Hepatocyte (in vitro differentiated cells): ENCODE results near the gene GNG12. TPM values are rescaled to one million over a fixed set of nuclear protein-coding genes. Genes with fewer than 3 reads are reported as not detected.
"Not testable (repeated sequence)": the region's sequence is repeated elsewhere in the genome, so short reads cannot be mapped to it uniquely, and the experiment has no call there.

Experiments used
- DNase-seq: peaks from one replicate; pipeline ENCODE4 v3.0.0-alpha.2; 2016; ENCODE audit warnings: low spot score
- H2AFZ ChIP-seq: fragments of 200-600 bp; sonication (generic); 2 replicates; pipeline ENCODE4 v1.6.0; 2016; ENCODE audit warnings: antibody characterized with exemption, mild to moderate bottlenecking
- H3K27ac ChIP-seq: fragments of 200-600 bp; sonication (generic); 2 replicates; pipeline ENCODE4 v1.5.1; 2016; ENCODE audit warnings: mild to moderate bottlenecking
- H3K27me3 ChIP-seq: fragments of 200-600 bp; sonication (generic); 2 replicates; pipeline ENCODE4 v1.6.1; 2016
- H3K36me3 ChIP-seq: fragments of 200-600 bp; sonication (generic); replicated peaks from 2 replicates; pipeline ENCODE4 v1.5.1; 2016; ENCODE audit warnings: low read depth; ENCODE audit not compliant: insufficient read depth
- H3K4me1 ChIP-seq: fragments of 200-600 bp; sonication (generic); 2 replicates; pipeline ENCODE4 v1.5.1; 2016; ENCODE audit warnings: mild to moderate bottlenecking, moderate library complexity; ENCODE audit not compliant: insufficient read depth
- H3K4me2 ChIP-seq: fragments of 200-600 bp; sonication (generic); 2 replicates; pipeline ENCODE4 v1.6.0; 2016
- H3K4me3 ChIP-seq: fragments of 200-600 bp; sonication (generic); 2 replicates; pipeline ENCODE4 v1.5.1; 2016; ENCODE audit warnings: mild to moderate bottlenecking
- H3K79me2 ChIP-seq: fragments of 200-600 bp; sonication (generic); 2 replicates; pipeline ENCODE4 v1.6.0; 2017; ENCODE audit warnings: mild to moderate bottlenecking
- H3K9me2 ChIP-seq: fragments of 200-600 bp; sonication (generic); replicated peaks from 2 replicates; pipeline ENCODE4 v1.6.0; 2017; ENCODE audit warnings: mild to moderate bottlenecking; ENCODE audit not compliant: insufficient read depth
- H3K9me3 ChIP-seq: fragments of 200-600 bp; sonication (generic); 2 replicates; pipeline ENCODE4 v1.5.1; 2016; ENCODE audit warnings: low read depth, mild to moderate bottlenecking
- H4K20me1 ChIP-seq: fragments of 200-600 bp; sonication (generic); 2 replicates; pipeline ENCODE4 v1.6.0; 2016; ENCODE audit warnings: mild to moderate bottlenecking; ENCODE audit not compliant: insufficient read depth, poor library complexity, severe bottlenecking
- EZH2 ChIP-seq: fragments of 200-600 bp; sonication (generic); IDR thresholded peaks from 2 replicates; pipeline ENCODE4 v1.6.1; 2016; ENCODE audit warnings: antibody characterized with exemption, mild to moderate bottlenecking, borderline replicate concordance
- EZH2phosphoT487 ChIP-seq: fragments of 200-600 bp; sonication (generic); IDR thresholded peaks from one replicate; pipeline ENCODE4 v1.6.1; 2018; ENCODE audit warnings: antibody characterized with exemption, mild to moderate bottlenecking, low read depth, moderate library complexity; ENCODE audit not compliant: unreplicated experiment, severe bottlenecking
- WGBS: methylation state at CpG from one replicate; pipeline ENCODE4 v1.1.6; 2016; ENCODE audit warnings: low lambda C conversion rate; ENCODE audit errors: missing lambda C conversion rate; 5-methylcytosine and 5-hydroxymethylcytosine counted together
- polyA plus RNA-seq: library from polyadenylated mRNA; unstranded; fragments of >200 nt; fragmentation: Nextera tagmentation; extraction: Ambion mirVana; gene quantifications from 2 replicates; pipeline ENCODE4 v1.2.1, GENCODE V29; 2016
- total RNA-seq: library from RNA; depleted of rRNA; stranded (reverse); fragments of >200 nt; gene quantifications from 2 replicates; pipeline ENCODE4 v1.2.3, GENCODE V29; 2014
- TF ChIP-seq, protein P1 (sequence below): fragments of 200-600 bp; sonication (generic); IDR thresholded peaks from 2 replicates; pipeline ENCODE4 v1.5.1; 2016; ENCODE audit warnings: antibody characterized with exemption, mild to moderate bottlenecking; ENCODE audit not compliant: poor library complexity

GNG12 gene
- total and polyA plus RNA-seq, 2 experiments from 2014 or later, result 49.6 to 108 TPM

DNA sequence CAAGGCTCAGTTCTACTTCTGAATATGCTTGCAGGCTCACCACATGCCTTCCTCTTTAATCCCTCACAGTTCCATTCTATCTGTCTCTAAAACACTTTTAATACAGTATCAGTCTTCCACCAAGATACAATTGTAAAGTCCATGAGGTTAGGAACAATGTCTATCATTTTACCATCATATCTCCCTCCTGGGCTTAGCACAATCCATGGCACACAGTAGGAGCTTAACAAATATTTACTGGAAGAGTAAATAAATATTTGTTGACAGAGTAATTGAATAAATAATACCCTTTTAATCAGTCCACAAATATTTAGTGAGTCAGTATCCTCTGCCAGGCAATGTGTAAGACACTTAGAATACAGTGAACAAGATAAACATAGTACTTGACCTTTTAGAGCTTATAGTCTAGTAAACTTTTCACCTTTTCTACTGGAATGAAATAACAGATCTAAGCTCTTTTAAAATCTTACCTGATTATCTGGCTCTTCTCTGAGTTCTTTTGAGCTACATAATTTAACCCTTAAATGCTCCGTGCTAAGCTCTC lies 160.9 kb downstream of the GNG12 start:
- Histone ChIP-seq H3K27me3 (no peaks in the 10 kb centered on the region), H3K27ac (no peak overlapping the region), H3K4me3 (no peak overlapping the region), H4K20me1 (no peaks in the 10 kb centered on the region), H3K4me2 (no peak overlapping the region), H3K79me2 (no peaks in the 10 kb centered on the region), H3K9me2 (no peaks in the 10 kb centered on the region), H3K4me1 (peaks cover 12% of the 10 kb centered on the region), H3K9me3 (no peaks in the 10 kb centered on the region), H3K36me3 (no peaks in the 10 kb centered on the region), H2AFZ (no peak overlapping the region)
- no peak for DNase-seq
- WGBS, result 85% methylated on average over 1 of the region's 1 CpG
- TF ChIP-seq, protein P1, sequence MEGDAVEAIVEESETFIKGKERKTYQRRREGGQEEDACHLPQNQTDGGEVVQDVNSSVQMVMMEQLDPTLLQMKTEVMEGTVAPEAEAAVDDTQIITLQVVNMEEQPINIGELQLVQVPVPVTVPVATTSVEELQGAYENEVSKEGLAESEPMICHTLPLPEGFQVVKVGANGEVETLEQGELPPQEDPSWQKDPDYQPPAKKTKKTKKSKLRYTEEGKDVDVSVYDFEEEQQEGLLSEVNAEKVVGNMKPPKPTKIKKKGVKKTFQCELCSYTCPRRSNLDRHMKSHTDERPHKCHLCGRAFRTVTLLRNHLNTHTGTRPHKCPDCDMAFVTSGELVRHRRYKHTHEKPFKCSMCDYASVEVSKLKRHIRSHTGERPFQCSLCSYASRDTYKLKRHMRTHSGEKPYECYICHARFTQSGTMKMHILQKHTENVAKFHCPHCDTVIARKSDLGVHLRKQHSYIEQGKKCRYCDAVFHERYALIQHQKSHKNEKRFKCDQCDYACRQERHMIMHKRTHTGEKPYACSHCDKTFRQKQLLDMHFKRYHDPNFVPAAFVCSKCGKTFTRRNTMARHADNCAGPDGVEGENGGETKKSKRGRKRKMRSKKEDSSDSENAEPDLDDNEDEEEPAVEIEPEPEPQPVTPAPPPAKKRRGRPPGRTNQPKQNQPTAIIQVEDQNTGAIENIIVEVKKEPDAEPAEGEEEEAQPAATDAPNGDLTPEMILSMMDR, result no peak
- TF ChIP-seq EZH2phosphoT487, result no peak
- TF ChIP-seq EZH2, result no peak

DNA sequence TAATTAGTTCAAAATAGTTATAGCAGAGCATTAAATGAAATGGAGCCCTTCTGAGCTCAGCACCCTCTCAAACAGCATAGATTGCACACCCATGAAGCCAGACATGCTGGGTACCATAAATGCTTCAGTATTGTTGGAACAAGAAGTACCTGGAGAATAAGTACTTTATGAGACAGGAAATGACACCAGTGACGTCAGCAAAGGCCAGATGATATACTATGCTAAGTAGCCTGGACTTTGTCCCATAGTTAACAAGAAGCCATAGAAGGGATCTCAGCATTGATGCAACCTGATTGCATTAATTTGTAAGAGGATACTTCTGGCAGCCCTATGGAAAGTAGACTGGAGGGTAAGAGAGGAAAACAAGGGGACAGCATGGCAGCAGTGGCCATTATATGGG lies 164.6 kb downstream of the GNG12 start:
- no peak overlapping the region for H3K4me2 ChIP-seq
- no peaks in the 10 kb centered on the region for H3K27me3 ChIP-seq
- H3K9me3 ChIP-seq, result no peaks in the 10 kb centered on the region
- no peak overlapping the region for H2AFZ ChIP-seq
- TF ChIP-seq EZH2 (no peak), EZH2phosphoT487 (no peak)
- TF ChIP-seq, protein P1, result no peak
- DNase-seq, result peak; percentile 83
- no peak overlapping the region for H3K4me3 ChIP-seq
- H3K27ac ChIP-seq, result peak overlapping the region; percentile 69
- 21% methylated on average over 1 of the region's 1 CpG for WGBS
- no peaks in the 10 kb centered on the region for H4K20me1 ChIP-seq
- H3K9me2 ChIP-seq, result no peaks in the 10 kb centered on the region
- no peaks in the 10 kb centered on the region for H3K4me1 ChIP-seq
- no peaks in the 10 kb centered on the region for H3K79me2 ChIP-seq
- no peaks in the 10 kb centered on the region for H3K36me3 ChIP-seq

GRCh38 chr1:67666636-67667035 lies 166.6 kb downstream of the GNG12 start:
- no peaks in the 10 kb centered on the region for H4K20me1 ChIP-seq
- H3K4me1 ChIP-seq, result no peaks in the 10 kb centered on the region
- WGBS, result 94% methylated on average over 5 of the region's 5 CpGs
- no peaks in the 10 kb centered on the region for H3K9me2 ChIP-seq
- no peak overlapping the region for H3K4me3 ChIP-seq
- no peaks in the 10 kb centered on the region for H3K9me3 ChIP-seq
- no peaks in the 10 kb centered on the region for H3K79me2 ChIP-seq
- DNase-seq, result no peak
- no peak for TF ChIP-seq EZH2
- TF ChIP-seq, protein P1, result no peak
- TF ChIP-seq EZH2phosphoT487, result no peak
- H2AFZ ChIP-seq, result no peak overlapping the region
- no peaks in the 10 kb centered on the region for H3K36me3 ChIP-seq
- H3K27me3 ChIP-seq, result no peaks in the 10 kb centered on the region
- H3K27ac ChIP-seq, result no peak overlapping the region
- H3K4me2 ChIP-seq, result no peak overlapping the region

GRCh38 chr1:67665307-67665706 lies 168.0 kb downstream of the GNG12 start:
- not testable (repeated sequence) for H3K27me3 ChIP-seq, DNase-seq, H3K36me3 ChIP-seq, H3K4me3 ChIP-seq, H3K4me2 ChIP-seq, H2AFZ ChIP-seq, H3K4me1 ChIP-seq, H3K9me2 ChIP-seq, H3K27ac ChIP-seq, H3K9me3 ChIP-seq, H3K79me2 ChIP-seq, H4K20me1 ChIP-seq
